Upper lobe of right lung (tissue), 1 donor: Measurements from ENCODE around the gene EIPR1. TPM values are rescaled to one million over a fixed set of nuclear protein-coding genes. Genes with fewer than 3 reads are reported as not detected.

ENCODE experiments used
- ATAC-seq: fragments of 200-7000 bp; cut with Tn5 transposase; one replicate; pipeline ENCODE4 v1.9.1; 2020; ENCODE audit warnings: mild to moderate bottlenecking, moderate library complexity
- DNase-seq: peaks from one replicate; pipeline ENCODE4 v3.0.0-alpha.2; 2020
- H3K27ac ChIP-seq: fragments of 200-600 bp; one replicate; pipeline ENCODE4 v1.8.0; 2022
- H3K27me3 ChIP-seq: fragments of 200-600 bp; one replicate; pipeline ENCODE4 v1.8.0; 2022; ENCODE audit warnings: mild to moderate bottlenecking
- H3K36me3 ChIP-seq: fragments of 200-600 bp; one replicate; pipeline ENCODE4 v1.8.0; 2022
- H3K4me1 ChIP-seq: fragments of 200-600 bp; one replicate; pipeline ENCODE4 v1.8.0; 2022
- H3K4me3 ChIP-seq: fragments of 200-600 bp; one replicate; pipeline ENCODE4 v1.8.0; 2022; ENCODE audit warnings: mild to moderate bottlenecking
- H3K9me3 ChIP-seq: fragments of 200-600 bp; one replicate; pipeline ENCODE4 v1.8.0; 2022
- intact Hi-C: fragments of 100-400 bp; cut with DNase I; formaldehyde crosslinking; loops from one replicate; pipeline ENCODE4 v1.11.0; 2022
- total RNA-seq: library from RNA; stranded (reverse); fragmentation: NEBNext Ultra II Directional; extraction: Animal tissue kit (Norgen Biotek cat#: 25700); gene quantifications from one replicate; pipeline ENCODE4 v1.2.1, GENCODE V29; 2021
- TF ChIP-seq, protein P1 (sequence below): fragments of 200-600 bp; IDR thresholded peaks from one replicate; pipeline ENCODE4 v1.8.0; 2022; ENCODE audit warnings: antibody characterized with exemption
- donor health status: DM: no; HTN: yes; CAD: no; lungs with severe emphysema.

Gene EIPR1
- total RNA-seq, 1 donor from 2014 or later, result 16.6 TPM

DNA sequence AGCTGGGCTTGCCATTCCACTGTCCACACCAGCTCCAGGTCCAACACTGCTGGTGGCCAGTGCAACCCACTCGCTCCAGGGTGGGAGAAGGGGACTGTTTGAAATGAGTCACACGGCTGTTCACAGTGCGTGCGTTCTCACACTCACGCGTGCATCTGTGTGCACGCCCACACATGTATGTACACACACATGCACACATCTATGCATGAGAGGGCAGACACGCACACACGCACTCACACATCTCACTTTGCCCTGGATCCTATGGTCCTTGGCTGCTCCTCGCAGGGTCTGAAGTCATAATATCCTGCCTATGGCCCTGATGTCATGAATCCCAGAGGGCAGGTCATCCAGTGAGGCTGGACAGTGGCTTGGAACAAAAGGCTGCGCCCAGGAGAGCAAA is 182.8 kb downstream of the EIPR1 start:
- intact Hi-C loops, result no loop called here
- H3K9me3 ChIP-seq, result no peaks in the 10 kb centered on the region
- H3K4me3 ChIP-seq, result no peak overlapping the region
- H3K27ac ChIP-seq, result no peak overlapping the region
- no peak for ATAC-seq
- no peak for DNase-seq
- no peaks in the 10 kb centered on the region for H3K27me3 ChIP-seq
- H3K4me1 ChIP-seq, result no peaks in the 10 kb centered on the region
- H3K36me3 ChIP-seq, result peaks cover 16% of the 10 kb centered on the region
- TF ChIP-seq, protein P1, sequence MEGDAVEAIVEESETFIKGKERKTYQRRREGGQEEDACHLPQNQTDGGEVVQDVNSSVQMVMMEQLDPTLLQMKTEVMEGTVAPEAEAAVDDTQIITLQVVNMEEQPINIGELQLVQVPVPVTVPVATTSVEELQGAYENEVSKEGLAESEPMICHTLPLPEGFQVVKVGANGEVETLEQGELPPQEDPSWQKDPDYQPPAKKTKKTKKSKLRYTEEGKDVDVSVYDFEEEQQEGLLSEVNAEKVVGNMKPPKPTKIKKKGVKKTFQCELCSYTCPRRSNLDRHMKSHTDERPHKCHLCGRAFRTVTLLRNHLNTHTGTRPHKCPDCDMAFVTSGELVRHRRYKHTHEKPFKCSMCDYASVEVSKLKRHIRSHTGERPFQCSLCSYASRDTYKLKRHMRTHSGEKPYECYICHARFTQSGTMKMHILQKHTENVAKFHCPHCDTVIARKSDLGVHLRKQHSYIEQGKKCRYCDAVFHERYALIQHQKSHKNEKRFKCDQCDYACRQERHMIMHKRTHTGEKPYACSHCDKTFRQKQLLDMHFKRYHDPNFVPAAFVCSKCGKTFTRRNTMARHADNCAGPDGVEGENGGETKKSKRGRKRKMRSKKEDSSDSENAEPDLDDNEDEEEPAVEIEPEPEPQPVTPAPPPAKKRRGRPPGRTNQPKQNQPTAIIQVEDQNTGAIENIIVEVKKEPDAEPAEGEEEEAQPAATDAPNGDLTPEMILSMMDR, result no peak

DNA sequence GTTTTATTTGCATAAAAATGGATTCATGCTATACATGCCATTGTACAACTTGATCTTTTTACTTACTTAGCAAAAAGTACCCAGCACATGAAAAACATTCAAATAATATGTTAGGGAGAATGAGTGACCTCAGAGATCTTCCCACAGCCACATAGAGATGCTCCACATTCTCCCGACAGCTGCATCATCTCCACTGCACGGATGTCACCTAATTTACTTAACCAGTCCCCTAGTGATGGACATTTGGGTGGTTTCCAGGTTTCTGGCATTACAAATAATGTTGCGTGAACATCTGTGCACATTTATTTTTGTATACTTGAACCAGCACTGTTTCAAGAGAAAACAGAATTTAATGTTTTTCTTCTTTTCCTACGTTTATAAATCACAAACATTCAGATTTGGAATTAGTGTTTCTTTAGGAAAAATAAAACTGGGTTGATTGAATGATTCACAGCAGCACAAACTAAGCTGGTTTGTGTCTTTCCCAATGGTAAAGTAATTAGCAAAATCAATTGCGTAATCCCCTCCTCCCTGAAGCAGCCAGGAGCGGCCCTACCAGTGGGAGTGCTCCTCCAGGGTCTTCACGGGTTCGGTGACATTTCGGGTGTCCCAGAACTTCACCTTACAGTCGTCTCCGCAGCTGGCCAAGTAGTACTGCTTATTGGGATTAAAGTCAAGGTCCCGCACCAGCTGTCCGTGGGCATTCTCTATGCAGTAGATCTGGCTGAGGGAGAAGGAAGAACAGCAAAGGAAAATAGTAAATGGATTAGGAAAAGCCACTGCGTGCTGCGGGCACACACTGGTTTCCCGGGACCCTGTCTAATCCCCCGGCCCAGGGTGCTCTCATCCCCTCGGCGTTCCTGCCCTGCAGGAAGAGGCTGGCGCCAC is 183.9 kb downstream of the EIPR1 start:
- H3K9me3 ChIP-seq, result no peaks in the 10 kb centered on the region
- peaks cover 16% of the 10 kb centered on the region for H3K36me3 ChIP-seq
- H3K4me1 ChIP-seq, result no peaks in the 10 kb centered on the region
- H3K4me3 ChIP-seq, result no peak overlapping the region
- ATAC-seq (no peak), DNase-seq (no peak)
- no peaks in the 10 kb centered on the region for H3K27me3 ChIP-seq
- TF ChIP-seq, protein P1, result no peak
- no peak overlapping the region for H3K27ac ChIP-seq
- intact Hi-C loops, result no loop called here

DNA sequence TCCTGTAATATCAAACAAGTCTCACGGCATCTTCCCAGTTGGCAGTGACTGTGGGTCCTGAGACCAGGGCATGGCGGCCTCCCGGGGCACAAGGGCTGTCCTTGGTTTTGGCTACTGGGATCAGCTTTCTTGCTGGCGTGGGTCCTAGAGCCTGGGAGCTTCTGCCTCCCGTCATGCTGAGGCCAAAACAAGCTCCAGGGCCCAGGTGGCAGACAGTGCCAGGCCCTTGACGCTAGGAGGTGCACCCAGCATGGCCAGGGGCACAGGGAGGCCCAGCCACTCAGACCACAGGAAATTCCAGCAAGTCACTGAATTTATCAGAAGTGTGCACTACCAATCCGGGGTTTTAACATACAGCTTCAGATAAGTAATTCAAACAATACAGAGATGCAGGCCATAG is 184.7 kb downstream of the EIPR1 start:
- DNase-seq (no peak), ATAC-seq (no peak)
- H3K4me3 ChIP-seq, result no peak overlapping the region
- H3K36me3 ChIP-seq, result peaks cover 16% of the 10 kb centered on the region
- intact Hi-C loops, result no loop called here
- no peak overlapping the region for H3K27ac ChIP-seq
- no peaks in the 10 kb centered on the region for H3K27me3 ChIP-seq
- no peaks in the 10 kb centered on the region for H3K4me1 ChIP-seq
- no peaks in the 10 kb centered on the region for H3K9me3 ChIP-seq
- TF ChIP-seq, protein P1, result no peak

DNA sequence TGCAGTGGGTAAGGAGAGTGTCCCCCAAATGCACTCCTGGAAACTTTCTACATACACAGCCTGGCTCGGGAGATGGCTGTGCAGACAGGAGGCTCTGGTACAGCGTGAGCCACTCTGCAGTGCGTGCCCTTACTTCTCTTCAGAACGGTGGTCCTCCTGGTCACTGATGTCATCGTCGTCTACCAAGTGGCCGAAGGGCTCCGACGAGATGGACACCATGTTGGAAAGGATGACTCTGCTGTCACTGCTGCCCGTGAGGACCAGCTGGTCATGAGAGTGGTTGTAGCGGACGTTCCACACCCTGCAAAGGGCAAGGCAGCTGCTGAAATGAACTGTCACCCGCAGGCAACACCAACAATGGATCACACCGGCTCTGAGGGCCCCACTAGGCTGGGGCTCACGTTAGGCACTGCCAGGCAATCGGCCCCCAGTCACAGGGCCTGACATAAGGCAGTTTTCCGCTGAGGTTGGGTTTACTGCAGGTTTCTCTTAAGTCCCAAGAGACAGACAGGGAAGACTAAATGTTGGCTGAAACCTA is 185.3 kb downstream of the EIPR1 start:
- intact Hi-C loops, result no loop called here
- Histone ChIP-seq H3K36me3 (peaks cover 16% of the 10 kb centered on the region), H3K4me3 (no peak overlapping the region), H3K4me1 (no peaks in the 10 kb centered on the region), H3K27ac (no peak overlapping the region), H3K9me3 (no peaks in the 10 kb centered on the region), H3K27me3 (no peaks in the 10 kb centered on the region)
- TF ChIP-seq, protein P1, result no peak
- DNase-seq, result no peak
- ATAC-seq, result no peak

DNA sequence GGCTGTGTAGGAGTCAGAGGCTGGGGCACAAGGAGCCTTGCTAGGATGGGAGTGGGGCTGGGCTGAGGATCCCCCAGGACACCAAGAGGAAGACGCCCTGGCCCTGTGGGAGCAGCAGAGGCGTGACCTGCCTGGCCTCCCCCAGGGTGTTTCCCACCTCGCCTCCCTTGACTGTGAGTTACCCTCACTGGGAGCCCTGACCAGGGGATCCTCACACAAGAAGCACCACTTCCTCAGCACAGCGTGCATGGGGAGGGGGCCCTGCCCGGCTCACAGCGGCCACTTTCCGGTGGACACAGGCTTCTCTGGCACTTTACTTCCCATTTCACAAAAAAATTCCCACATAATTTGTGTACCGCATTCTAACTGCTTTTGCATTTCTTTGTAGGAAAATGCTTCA is 187.7 kb downstream of the EIPR1 start:
- intact Hi-C loops, result no loop called here

More for the DNA sequence above, 187.7 kb downstream of the EIPR1 start:
- no peaks in the 10 kb centered on the region for H3K4me1 ChIP-seq
- H3K27ac ChIP-seq, result no peak overlapping the region
- no peaks in the 10 kb centered on the region for H3K9me3 ChIP-seq
- ATAC-seq, result no peak
- H3K27me3 ChIP-seq, result no peaks in the 10 kb centered on the region
- DNase-seq, result no peak
- H3K4me3 ChIP-seq, result no peak overlapping the region
- peaks cover 12% of the 10 kb centered on the region for H3K36me3 ChIP-seq
- TF ChIP-seq, protein P1, result no peak
